D341Med (cell line): ENCODE results near the gene SND1.

Experiments
- DNase-seq: peaks from one replicate; pipeline ENCODE4 v3.0.0; 2012; ENCODE audit warnings: low spot score

SND1 gene

DNA sequence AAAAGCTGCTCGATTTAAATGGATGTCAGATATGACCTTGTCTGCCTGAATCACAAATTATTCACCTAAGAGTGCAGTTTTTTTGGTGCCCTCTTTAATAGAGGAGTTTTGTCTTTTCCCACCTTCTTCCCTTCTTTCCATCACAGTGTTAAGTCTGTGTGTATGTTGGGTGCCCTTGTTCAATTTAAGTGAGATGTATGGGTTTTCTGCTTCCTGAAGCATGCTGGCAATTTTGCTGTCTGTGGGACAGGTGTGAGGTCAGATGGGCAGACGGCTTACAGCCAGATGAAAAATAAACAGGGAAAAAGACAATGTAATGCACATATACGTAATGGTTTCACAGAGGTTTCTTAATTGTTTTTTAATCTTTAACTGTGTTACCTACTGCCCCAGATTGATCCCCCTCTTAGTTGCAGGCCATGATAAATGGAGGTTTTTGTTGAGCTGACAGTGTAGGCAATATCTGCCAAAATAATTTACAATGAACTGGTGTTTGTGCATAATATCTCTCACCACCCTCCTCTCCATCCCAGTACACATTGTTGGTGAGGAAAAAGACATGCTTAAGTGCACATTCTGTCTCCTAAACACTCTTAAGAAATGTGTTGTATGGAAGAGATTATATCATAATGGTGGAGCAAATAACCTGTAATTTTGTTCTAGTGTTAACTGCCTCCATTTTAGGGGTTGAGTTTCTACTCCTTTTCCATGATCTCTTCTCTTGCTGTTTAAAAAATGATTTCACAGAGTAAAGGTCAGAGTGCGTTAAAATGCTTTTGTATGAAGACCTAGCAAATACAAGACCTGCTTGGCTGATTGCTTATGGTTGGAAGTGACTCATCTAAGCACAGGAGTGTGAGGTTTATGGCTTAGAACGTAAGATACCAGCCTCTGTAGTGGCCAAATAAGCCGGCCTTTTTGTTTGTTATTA is 255.4 kb downstream of the SND1 start:
- no peak for DNase-seq

DNA sequence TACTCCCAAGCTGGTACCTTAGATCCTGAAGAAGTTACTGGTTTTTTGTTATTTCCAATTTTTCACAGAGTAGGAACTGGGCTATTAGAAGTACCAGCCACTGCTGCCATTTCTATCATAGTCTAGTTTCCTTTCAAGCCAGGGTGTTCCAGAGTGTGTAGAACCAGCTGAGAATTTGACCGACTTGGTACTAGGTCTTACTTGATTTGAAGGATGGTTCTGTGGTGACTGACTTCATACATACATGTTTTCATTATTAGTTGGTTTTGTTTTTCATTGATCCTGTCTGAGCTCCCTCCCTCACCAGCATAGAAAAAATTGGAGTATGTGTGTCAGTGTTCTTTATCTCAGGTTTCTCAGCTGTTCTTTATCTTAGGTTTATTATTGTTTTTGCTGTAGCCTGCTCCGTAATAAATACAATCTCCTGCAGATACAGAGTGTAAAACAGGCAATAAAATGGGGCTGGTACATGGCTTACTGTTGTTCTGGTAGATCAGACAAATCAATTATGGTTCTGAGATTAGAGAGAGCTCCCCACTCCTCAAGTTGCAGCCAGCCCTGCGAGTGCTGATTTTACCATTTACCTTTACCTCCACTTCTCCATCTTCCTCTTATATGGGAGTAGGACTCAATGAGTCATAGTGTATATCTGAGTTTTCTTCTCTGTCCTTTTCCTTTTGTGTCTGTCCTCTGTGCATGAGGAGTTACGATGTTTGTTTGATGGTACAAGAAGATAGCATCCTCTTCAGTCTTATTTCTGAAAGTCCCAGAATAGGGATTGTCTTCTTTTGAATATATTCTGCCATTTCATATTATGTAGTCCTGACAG is 256.6 kb downstream of the SND1 start:
- DNase-seq = no peak

DNA sequence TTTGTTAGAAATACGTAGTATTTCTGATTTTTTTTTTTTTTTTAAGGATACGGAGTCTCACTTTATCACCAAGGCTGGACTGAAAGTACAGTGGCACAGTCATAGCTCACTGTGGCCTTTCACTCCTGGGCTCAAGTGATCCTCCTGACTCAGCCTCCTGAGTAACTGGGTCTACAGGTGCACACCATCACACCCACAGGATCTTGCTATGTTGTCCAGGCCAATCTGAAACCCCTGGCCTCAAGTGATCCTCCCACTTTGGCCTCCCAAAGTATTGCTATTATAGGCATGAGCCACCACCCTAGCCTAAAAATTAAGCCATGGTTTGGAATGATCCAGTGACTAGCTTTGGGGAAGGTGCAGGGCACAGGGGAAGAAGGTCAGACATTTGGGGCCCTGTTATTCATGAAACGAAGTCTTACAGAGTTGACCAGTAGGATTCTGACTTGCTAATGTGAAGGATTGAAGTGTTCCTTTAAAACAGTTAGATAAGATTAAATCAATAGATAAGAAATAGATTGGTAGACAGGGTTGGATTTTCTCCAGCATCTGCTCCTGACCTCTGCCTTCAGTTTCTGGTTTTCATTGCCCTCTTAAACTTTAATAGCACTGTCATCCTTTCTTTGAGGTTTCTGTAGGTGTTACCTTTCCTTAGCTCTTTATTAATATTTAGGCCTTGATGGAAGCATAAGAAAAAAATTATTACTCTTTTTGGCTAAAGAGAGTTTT is 257.6 kb downstream of the SND1 start:
- DNase-seq = no peak

DNA sequence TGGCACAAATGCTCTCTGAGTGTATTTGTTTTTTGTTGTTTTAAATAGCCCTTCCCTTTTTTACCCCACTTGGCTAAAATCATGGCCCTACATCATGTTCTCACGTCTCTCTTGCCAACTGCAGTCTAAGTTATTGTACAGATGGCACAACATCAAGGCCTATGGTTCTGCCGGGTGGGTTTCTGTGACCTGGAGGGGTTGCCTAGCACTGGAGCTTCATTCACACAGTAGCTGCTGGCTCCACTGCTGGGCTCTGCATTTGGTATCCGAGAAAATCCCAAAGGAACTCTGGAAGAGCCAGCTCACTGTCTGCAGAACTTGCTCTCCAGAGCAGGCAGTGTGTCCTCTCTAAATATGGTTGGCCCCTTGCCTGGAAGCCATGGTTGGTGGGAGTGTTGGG is 258.7 kb downstream of the SND1 start:
- DNase-seq = no peak

DNA sequence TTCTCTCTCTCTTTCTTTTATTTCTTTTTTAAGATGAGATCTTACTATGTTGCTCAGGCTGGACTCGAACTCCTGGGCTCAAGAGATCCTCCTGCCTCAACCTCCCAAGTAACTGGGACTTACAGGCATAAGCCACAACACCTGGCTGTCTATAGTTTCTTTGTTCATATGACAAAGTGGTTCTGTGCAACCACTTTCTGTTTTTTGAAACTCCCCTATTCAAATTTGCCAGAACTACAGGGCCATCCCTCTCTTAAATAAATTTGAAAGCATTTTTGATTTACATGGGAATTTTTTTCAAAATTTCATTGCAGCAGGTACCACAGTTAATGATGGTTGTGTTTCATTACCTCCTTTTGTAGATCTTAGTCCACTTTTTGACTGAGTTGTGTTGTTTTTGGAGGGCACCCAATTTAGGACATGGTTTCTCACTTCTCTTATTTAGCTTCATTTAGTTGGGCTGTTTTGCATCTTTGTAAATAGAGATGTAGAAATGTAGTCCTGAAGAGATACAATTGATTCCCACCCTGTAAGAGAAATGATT is 260.0 kb downstream of the SND1 start:
- DNase-seq = no peak

DNA sequence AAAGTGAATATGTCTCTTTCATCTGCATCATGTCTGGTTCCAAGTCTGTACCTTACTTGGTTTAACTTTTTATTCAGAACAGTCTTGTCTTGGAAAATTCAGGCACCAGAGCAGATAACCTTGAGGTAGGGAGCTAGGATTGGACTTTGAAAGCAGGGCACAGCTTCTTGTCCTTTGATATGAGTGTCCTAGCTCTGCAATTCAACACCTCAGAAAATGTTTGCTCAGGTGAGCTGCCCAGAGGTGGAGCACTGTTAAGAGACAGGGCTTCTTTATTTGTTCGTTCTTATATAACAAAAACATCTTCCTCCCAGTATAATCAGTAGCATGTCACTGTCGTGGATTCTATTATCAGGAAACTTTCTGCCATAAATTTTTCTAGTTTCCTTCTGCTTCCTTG is 260.9 kb downstream of the SND1 start:
- DNase-seq = no peak

DNA sequence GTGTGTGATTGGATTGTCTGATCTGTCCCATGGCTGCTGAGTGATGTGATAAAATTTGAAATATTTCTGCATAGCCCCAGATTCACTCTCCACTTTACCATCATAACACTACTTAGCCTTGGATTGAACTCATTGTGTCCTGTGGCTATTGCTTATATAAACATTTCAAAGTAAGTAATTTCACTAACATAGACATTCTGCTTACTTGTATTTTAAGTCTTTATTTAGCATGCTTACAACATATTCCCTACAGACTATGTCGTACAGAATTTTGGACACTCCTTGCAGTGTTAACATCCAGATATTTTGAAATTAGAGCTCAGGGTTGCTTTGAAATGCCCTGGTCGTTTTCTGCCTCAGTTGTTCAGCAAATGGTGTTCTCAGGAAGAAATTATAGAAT is 261.7 kb downstream of the SND1 start:
- no peak for DNase-seq

DNA sequence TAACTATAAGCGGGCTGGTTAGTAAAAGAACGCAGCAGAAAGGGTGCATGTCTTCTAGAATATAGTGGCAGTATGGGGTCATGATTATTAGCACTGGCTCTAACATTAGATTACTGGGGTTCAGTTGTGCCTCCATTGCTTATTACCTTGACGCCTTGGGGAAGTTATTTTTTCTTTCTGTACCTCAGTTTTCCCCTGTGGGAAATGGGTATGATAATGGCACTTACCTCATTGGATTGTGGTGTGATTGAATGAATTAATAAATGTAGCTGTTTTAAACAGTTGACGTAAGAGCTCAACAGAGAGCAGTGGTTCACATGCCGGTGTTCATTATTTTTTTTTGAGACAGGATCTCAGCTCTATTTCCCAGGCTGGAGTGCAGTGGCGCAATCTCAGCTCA is 262.7 kb downstream of the SND1 start:
- DNase-seq = no peak

DNA sequence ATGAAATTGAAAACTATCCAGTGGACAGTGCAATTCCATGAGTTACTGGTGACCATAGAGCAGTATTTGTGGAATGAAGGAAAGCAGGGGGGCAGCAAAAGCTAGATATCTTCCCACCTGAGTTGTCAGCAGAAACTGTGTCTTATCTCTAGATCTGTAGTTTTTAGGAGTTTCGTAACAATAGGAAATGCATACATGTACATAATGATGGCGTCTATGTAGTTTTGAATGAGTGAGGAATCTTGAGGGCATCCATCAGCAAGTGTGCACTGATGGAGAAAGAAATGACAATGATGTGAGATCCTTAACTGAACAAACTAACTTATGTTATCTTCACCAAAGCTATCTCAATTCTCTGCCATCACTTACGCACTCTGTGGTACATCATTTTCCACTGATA is 264.7 kb downstream of the SND1 start:
- DNase-seq = no peak

DNA sequence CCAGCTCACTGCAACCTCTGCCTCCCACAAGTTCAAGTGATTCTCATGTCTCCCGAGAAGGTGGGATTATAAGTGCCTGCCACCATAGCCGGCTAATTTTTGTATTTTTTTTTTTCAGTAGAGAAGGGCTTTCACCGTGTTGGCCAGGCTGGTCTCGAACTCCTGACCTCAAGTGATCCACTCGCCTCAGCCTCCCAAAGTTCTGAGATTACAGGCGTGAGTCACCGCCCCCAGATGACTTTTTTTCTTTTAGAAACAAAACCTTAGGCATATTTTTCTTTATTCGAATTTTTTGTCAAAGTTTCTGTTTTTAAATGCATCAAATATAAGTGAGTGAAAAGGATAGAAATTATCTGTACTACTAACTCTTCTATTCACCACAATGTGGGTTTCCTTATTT is 266.1 kb downstream of the SND1 start:
- DNase-seq = no peak

DNA sequence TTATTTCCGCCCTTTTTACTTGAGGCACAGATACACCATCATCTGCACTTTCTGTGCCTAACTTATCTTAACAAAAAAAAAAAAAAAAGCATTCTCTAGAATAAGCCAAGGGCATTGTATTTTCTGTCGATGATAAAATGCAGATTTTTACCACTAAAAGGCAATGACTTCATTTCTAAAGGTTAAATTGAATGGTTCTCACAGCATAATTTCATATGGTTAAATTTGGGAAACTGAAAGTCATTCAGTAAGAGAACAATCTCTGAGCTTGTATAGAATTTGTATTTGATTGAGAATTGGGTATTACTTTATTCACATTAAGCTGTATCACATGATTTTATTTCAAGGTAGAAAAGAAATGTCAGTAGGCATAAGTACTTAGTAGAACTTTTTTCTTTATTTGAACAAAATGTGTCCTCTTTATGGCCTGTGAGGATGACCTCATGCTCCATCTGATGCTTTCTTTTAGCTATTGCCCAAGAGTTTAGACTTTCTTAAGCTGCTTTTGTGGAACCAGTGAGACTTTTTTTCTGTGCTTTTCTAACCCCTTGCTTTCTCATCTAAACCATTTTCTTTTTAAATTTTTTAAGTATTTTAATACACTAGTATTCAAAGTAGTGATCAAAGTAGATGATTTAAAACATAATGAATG is 268.9 kb downstream of the SND1 start:
- no peak for DNase-seq

DNA sequence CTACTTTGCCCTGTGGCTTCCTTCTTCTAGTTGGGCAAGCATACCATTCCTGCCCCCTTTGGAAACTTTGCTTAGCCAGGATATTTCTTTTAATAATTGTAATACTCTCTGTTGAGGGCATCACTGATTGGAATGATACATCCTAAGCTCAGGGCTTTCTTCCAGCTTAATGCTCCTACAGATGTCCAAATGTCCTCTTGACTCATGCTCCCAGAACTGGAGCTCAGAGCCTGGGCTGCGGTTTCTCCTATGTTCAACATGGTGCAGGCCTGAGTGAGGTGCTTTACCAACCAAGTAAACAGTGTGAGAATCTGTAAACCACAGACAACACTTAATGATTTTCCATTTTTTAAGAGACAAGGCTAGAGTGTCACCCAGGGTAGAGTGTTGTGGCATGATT is 270.7 kb downstream of the SND1 start:
- no peak for DNase-seq

DNA sequence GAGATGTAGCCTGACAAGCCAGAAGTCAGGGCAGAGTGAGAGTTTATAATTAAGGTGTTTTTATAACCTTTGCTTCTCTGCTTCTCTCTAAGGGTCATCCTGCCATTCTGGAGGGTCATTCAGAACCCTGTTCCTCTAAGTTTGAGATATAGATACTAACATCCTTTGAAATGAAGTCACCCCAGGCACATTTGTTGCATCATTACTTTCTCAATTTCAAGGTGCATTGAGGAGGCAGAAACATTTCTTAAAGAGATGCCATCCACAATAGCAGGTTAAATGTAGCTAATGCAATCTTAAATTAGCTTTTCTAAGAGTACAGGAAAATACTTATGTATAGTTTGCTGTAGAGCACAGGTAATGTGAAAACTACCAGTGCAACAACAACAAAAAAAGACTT is 272.9 kb downstream of the SND1 start:
- no peak for DNase-seq

DNA sequence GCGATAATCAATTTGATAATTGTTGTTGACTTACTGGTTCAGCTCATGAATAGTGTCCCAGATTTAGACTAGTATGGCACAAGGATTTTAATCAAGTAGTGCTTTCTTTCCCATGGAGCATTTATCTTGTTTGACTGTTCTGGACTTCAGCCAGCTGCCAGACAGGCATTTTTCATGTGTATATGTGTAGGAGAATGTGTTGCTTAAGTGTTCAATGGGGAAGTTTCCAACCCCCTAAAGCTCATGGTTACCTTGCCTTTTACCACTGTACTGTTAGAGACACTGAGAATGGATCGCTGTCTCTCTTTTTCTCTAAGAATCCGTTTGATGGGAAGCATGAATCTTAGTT is 275.3 kb downstream of the SND1 start:
- DNase-seq = no peak

DNA sequence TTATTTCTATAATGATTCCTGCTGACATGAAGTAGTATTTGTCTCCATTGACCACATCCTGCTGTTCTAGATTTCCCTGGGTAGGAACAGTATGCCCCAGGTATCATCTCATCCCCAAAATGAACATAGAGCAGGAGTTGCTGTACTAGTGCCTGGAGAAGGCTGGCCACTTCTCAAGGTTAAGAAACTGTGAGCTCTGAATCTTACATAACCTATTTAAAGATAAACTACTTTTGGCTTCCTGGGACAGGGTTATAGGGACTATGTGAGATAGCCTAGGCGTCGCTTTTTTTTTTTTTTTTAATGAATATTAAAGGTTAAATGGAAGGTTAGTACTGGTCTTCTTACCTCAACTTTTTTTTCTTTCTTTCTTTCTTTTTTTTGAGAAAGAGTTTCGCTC is 276.2 kb downstream of the SND1 start:
- no peak for DNase-seq

DNA sequence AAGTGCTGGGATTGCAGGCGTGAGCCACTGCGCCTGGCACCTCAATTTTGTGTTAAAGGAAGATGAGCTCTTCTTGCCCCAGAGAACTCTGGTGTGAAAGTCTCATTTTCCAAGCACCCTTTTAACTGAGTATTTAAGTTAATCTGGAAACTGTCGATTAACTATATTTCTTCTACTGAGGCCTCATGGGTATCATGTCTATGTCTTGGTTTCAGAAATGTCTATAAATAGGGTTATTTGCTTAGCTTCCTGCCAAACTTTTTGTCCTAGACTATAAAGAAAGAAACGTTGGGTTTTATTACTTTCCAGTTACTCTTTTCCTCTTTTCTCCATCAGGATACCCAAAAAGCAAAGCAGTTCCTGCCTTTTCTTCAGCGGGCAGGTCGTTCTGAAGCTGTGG is 276.9 kb downstream of the SND1 start:
- DNase-seq = no peak

DNA sequence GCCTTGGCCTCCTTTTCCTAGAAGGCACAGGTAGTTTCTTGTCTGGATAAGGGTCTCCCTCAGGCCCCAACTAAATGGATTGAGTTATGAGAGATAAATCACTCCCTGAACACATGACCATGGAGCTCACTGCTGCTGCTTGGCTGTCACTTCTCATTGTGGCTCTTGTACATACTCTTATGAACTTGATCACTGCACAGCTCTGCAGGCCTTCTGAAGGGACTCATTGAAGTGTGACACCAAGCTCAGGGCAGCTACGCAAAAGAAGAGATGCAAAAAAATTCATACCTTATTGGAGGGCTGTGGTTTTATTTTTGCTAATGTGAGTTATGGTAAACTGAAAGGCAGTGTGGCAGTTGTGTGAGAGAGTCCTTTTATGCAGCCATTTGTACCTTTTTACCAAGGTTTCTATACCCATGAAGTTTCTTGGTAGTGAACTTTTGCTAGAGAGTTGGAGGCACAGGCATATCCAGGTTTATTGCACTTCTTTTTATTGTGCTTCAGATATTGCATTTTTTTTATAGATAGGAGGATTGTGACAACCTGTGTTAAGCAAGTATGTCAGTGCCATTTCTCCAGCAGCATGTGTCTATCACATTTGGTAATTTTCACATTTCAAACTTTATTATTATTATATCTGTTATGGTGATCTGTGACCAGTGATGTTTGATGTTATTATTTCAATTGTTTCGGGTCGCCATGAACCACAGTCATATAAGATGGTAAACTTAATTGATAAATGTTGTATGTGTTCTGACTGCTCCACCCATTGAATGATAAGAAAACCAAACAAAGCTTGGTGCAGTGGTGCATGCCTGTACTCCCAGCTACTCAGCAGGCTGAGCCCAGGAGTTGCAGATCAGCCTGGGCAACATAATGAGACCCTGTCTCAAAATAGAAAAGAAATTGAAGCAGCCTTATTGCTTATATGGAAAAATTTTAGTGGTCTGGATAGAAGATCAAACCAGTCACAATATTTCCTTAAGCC is 278.6 kb downstream of the SND1 start:
- DNase-seq = no peak

DNA sequence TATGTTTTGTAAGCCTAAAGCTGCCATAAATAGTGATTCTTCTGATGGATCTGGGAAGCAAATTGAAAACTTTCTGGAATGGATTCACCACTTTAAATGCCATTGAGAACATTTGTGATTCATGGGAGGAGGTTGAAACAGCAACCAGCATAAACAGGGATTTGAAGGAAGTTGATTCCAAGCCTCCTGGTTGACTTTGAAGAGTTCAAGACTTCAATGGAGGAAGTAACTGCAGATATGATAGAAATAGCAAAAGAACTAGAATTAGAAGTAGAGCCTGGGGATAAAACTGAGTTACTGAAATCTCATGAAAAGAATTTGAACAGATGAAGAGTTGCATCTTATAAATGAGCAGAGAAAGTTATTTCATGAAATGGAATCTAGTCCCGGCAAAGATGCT is 280.1 kb downstream of the SND1 start:
- no peak for DNase-seq

DNA sequence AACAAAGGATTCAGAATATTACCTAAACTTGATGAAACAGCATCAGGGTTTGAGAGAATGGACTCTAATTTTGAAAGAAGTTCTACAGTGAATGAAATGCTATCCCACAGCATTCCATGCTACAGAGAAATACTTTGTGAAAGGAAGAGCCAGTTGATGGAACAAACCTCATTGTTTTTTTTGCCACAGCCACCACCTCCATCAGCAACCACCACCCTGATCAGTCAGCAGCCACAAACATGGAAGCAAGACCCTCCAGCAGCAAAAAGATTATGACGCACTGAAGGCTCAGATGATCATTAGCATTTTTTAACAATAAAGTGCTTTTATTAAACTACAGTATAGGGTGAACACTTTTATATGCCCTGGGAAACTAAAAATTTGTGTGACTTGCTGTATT is 280.5 kb downstream of the SND1 start:
- DNase-seq = no peak

DNA sequence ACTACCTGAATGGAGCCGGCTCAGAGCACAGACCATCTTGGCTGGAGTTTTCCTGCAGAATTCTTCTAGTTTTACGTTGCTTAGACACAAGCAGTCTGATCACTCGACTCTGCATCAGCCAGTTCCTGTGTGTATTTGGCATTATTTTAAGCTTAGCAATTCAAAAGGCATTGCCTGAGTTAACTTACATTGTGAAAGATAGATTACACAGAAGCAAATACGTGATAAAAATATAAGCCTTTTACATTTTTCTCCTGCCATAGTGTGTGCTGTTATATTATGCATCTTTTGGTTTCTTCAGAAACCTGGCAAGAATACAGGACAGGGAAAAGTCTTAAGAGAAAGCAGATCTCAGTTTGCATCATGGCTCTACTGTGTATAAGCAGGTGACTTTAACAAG is 281.2 kb downstream of the SND1 start:
- DNase-seq = no peak

DNA sequence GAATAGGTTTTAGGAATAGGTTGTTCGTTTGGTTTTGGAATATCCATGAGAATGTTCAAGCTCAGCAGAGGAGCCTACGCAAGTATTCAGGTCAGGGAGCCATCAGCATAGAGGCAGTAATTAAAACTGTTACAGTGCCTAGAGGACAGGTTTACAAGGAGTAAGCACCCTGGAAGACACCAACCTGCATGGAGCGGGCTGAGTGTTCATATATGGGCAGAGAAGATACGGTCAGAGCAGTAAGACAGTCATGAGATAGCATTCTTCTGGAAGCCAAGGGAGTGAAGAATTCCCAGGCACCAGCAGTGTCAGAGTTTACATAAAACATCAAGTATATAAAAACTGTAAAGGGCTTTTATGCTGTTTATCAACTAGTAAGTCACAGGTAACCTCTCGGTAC is 282.7 kb downstream of the SND1 start:
- no peak for DNase-seq
